Suprapubic skin (tissue), 4 donors: ENCODE results near the gene PPP1CB. TPM values are rescaled to one million over a fixed set of nuclear protein-coding genes. Genes with fewer than 3 reads are reported as not detected.
"Not testable (repeated sequence)": the region's sequence is repeated elsewhere in the genome, so short reads cannot be mapped to it uniquely, and the experiment has no call there.

ENCODE experiments used
- DNase-seq, 2 donors: peaks; one replicate each; pipeline ENCODE4 v3.0.0-alpha.2; 2019; ENCODE audit warnings: low spot score in 2 of 2
- H3K27ac ChIP-seq: fragments of 200-600 bp; sonication (generic); one replicate; pipeline ENCODE4 v1.5.1; 2019
- H3K27me3 ChIP-seq: fragments of 200-600 bp; sonication (generic); one replicate; pipeline ENCODE4 v1.5.1; 2019
- H3K36me3 ChIP-seq: fragments of 200-600 bp; sonication (generic); one replicate; pipeline ENCODE4 v1.5.1; 2019
- H3K4me1 ChIP-seq: fragments of 200-600 bp; sonication (generic); one replicate; pipeline ENCODE4 v1.5.1; 2019
- H3K4me3 ChIP-seq: fragments of 200-600 bp; sonication (generic); one replicate; pipeline ENCODE4 v1.5.1; 2019; ENCODE audit warnings: mild to moderate bottlenecking
- H3K9me3 ChIP-seq: fragments of 200-600 bp; sonication (generic); one replicate; pipeline ENCODE4 v1.5.1; 2019
- EP300 ChIP-seq: sonication (generic); formaldehyde crosslinking; IDR thresholded peaks from one replicate; pipeline ENCODE4 v1.6.1; 2017; ENCODE audit warnings: antibody characterized with exemption
- POLR2A ChIP-seq, 2 donors: fragments of 450-650 bp; IDR thresholded peaks; one replicate each; pipeline ENCODE4 v1.6.1; 2017; ENCODE audit warnings: antibody characterized with exemption in 2 of 2, mild to moderate bottlenecking in 2 of 2, moderate library complexity in 2 of 2
- POLR2AphosphoS5 ChIP-seq, 3 donors: sonication (generic); formaldehyde crosslinking; IDR thresholded peaks; one replicate each; pipeline ENCODE4 v1.6.1; 2017; ENCODE audit warnings: antibody characterized with exemption in 3 of 3
- WGBS: methylation state at CpG from one replicate; pipeline ENCODE4 v1.1.5; 2018; 5-methylcytosine and 5-hydroxymethylcytosine counted together
- total RNA-seq, 4 donors: library from RNA; depleted of rRNA; stranded (reverse); fragments of >200 nt; gene quantifications; one replicate each; pipeline ENCODE4 v1.1.0, GENCODE V29; 2016
- TF ChIP-seq, protein P1 (sequence below), 2 donors: fragments of 200-600 bp in 1 of 2; fragments of 450-650 bp in 1 of 2; sonication (generic) in 1 of 2; IDR thresholded peaks; one replicate each; pipeline ENCODE4 v1.5.1; 2016 to 2019; ENCODE audit warnings: antibody characterized with exemption in 2 of 2, mild to moderate bottlenecking in 1 of 2, moderate library complexity in 1 of 2

The PPP1CB gene
- total RNA-seq, 4 donors from 2014 or later, result 105 to 151 (median 148) TPM

DNA sequence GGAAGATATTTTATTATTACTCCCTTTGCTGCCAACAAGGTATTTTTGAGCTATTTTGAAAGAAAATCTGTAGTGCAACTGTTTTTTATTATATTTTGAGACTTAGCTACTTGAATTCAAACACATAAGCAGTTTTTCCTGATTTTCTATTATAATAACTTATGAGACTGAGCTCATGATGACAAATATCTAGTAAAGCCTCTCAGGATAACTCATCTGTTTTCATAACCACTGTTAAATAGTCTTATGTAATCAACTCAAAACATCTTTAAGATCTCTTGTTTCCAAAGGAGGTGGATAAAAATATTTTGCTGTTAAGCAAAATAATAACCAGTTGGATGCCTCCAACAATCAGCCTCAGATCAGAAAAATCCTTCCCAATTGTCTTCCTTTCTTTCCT, 21.9 kb upstream of the PPP1CB start:
- Histone ChIP-seq H3K4me3 (no peak overlapping the region), H3K27me3 (no peaks in the 10 kb centered on the region), H3K9me3 (no peaks in the 10 kb centered on the region), H3K27ac (no peak overlapping the region), H3K36me3 (no peaks in the 10 kb centered on the region), H3K4me1 (no peaks in the 10 kb centered on the region)
- DNase-seq, result no peak
- TF ChIP-seq POLR2A (IDR thresholded peaks at IDR 0.05), result no peak

DNA sequence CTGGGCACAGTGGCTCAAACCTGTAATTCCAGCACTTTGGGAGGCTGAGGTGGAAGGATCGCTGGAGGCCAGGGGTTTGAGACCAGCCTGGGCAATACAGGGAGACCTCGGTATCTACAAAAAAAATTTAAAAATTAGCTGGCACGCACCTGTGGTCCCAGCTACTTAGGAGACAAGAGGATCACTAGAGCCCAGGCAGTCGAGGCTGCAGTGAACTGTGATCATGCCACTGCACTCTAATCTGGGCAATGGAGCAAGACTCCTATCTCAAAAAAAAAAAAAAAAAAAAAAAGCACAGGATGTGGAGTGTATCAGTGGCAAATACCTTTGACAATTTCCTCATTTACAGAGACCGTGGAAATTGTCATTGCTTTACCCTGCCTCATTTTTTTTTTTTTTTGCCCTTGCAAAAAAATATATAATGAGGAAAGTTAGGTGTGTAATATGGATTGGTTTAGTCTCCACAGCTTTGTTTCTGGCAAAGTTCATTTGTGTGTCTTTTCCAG, 20.9 kb upstream of the PPP1CB start:
- no peaks in the 10 kb centered on the region for H3K4me1 ChIP-seq
- no peak for DNase-seq
- H3K27ac ChIP-seq, result no peak overlapping the region
- WGBS, result 86% methylated on average over 5 of the region's 5 CpGs
- no peak overlapping the region for H3K4me3 ChIP-seq
- no peaks in the 10 kb centered on the region for H3K27me3 ChIP-seq
- H3K36me3 ChIP-seq, result no peaks in the 10 kb centered on the region
- TF ChIP-seq POLR2A (IDR thresholded peaks at IDR 0.05), result no peak
- TF ChIP-seq POLR2AphosphoS5 (IDR thresholded peaks at IDR 0.05), result no peak
- TF ChIP-seq, protein P1, sequence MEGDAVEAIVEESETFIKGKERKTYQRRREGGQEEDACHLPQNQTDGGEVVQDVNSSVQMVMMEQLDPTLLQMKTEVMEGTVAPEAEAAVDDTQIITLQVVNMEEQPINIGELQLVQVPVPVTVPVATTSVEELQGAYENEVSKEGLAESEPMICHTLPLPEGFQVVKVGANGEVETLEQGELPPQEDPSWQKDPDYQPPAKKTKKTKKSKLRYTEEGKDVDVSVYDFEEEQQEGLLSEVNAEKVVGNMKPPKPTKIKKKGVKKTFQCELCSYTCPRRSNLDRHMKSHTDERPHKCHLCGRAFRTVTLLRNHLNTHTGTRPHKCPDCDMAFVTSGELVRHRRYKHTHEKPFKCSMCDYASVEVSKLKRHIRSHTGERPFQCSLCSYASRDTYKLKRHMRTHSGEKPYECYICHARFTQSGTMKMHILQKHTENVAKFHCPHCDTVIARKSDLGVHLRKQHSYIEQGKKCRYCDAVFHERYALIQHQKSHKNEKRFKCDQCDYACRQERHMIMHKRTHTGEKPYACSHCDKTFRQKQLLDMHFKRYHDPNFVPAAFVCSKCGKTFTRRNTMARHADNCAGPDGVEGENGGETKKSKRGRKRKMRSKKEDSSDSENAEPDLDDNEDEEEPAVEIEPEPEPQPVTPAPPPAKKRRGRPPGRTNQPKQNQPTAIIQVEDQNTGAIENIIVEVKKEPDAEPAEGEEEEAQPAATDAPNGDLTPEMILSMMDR (IDR thresholded peaks at IDR 0.05), result no peak
- no peak for TF ChIP-seq EP300
- H3K9me3 ChIP-seq, result no peaks in the 10 kb centered on the region

- Histone ChIP-seq H3K4me3 (no peak overlapping the region), H3K27me3 (no peaks in the 10 kb centered on the region), H3K9me3 (no peaks in the 10 kb centered on the region), H3K36me3 (no peaks in the 10 kb centered on the region), H3K27ac (peak overlapping the region; percentile 10), H3K4me1 (peaks cover 7% of the 10 kb centered on the region)
- WGBS, result 89% methylated on average over 6 of the region's 6 CpGs
- TF ChIP-seq EP300 (no peak), POLR2A (IDR thresholded peaks at IDR 0.05) (no peak), POLR2AphosphoS5 (IDR thresholded peaks at IDR 0.05) (no peak)
- TF ChIP-seq, protein P1 (IDR thresholded peaks at IDR 0.05), result no peak
- no peak for DNase-seq
Measured at GRCh38 chr2:28735511-28735910, 16.1 kb upstream of the PPP1CB start.

DNA sequence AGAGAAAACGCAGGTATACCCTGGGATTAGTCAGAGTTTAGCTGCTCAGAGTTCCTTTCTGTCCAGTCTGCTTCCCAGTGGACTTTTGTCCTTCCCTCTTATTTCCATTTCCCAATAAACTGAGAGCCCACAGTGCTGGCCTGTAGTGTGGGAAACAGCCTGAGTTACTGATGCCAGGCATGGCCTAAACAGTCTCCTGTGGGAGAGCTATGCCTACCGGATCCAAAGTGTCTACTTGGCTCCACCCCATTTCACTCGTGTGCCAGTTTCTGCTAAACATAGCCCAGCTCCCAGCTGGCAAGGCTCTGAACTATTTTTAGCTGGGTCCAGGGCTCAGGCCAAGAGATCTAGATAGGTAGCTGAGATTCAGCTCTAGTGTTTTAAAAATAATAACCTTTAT, 15.6 kb upstream of the PPP1CB start:
- Histone ChIP-seq H3K9me3 (no peaks in the 10 kb centered on the region), H3K4me3 (no peak overlapping the region), H3K27me3 (no peaks in the 10 kb centered on the region), H3K36me3 (no peaks in the 10 kb centered on the region), H3K27ac (peak overlapping the region; percentile 10), H3K4me1 (peaks cover 7% of the 10 kb centered on the region)
- WGBS, result 24% methylated on average over 3 of the region's 3 CpGs
- no peak for DNase-seq
- no peak for TF ChIP-seq EP300
- TF ChIP-seq POLR2AphosphoS5 (IDR thresholded peaks at IDR 0.05), result peak in 1 of 3 donors; percentile 39

GRCh38 chr2:28737655-28738054, 14.0 kb upstream of the PPP1CB start:
- no peak overlapping the region for H3K4me3 ChIP-seq
- no peaks in the 10 kb centered on the region for H3K36me3 ChIP-seq
- 97% methylated on average over 1 of the region's 1 CpG for WGBS
- H3K27ac ChIP-seq, result no peak overlapping the region
- no peak for DNase-seq
- H3K27me3 ChIP-seq, result no peaks in the 10 kb centered on the region
- no peaks in the 10 kb centered on the region for H3K9me3 ChIP-seq
- TF ChIP-seq, protein P1 (IDR thresholded peaks at IDR 0.05), result no peak
- TF ChIP-seq POLR2AphosphoS5 (IDR thresholded peaks at IDR 0.05), result no peak
- peaks cover 7% of the 10 kb centered on the region for H3K4me1 ChIP-seq

- H3K36me3 ChIP-seq, H3K4me3 ChIP-seq, H3K4me1 ChIP-seq, H3K27me3 ChIP-seq, DNase-seq, H3K9me3 ChIP-seq, H3K27ac ChIP-seq: not testable (repeated sequence)
- 95% methylated on average over 6 of the region's 6 CpGs for WGBS
Measured at GRCh38 chr2:28742619-28743018, 9.0 kb upstream of the PPP1CB start.

GRCh38 chr2:28745225-28745624, 6.4 kb upstream of the PPP1CB start:
- H3K27ac ChIP-seq, result peak overlapping the region; percentile 30
- no peaks in the 10 kb centered on the region for H3K36me3 ChIP-seq
- H3K4me1 ChIP-seq, result peaks cover 7% of the 10 kb centered on the region
- DNase-seq, result no peak
- no peaks in the 10 kb centered on the region for H3K27me3 ChIP-seq
- H3K9me3 ChIP-seq, result no peaks in the 10 kb centered on the region
- TF ChIP-seq EP300 (no peak), POLR2AphosphoS5 (IDR thresholded peaks at IDR 0.05) (no peak), POLR2A (IDR thresholded peaks at IDR 0.05) (no peak)
- TF ChIP-seq, protein P1 (IDR thresholded peaks at IDR 0.05), result no peak
- no peak overlapping the region for H3K4me3 ChIP-seq
- WGBS, result 79% methylated on average over 2 of the region's 2 CpGs
